Parathyroid adenoma (tissue), 2 donors: ENCODE data around the gene ZMYND8.
"Not testable (repeated sequence)": the region's sequence is repeated elsewhere in the genome, so short reads cannot be mapped to it uniquely, and the experiment has no call there.

Experiments
- H2AFZ ChIP-seq: fragments of 300-600 bp; sonication (generic); one replicate; pipeline ENCODE4 v1.7.0; 2017; ENCODE audit warnings: antibody characterized with exemption, mild to moderate bottlenecking
- H3K27ac ChIP-seq: fragments of 300-600 bp; sonication (generic); one replicate; pipeline ENCODE4 v1.7.0; 2017
- H3K27me3 ChIP-seq: fragments of 300-600 bp; sonication (generic); one replicate; pipeline ENCODE4 v1.7.0; 2017; ENCODE audit warnings: low read length; ENCODE audit not compliant: control insufficient read depth, insufficient read depth
- H3K36me3 ChIP-seq: fragments of 300-600 bp; sonication (generic); one replicate; pipeline ENCODE4 v1.7.0; 2017; ENCODE audit warnings: low read length; ENCODE audit not compliant: control insufficient read depth, insufficient read depth
- H3K4me1 ChIP-seq: fragments of 300-600 bp; sonication (generic); one replicate; pipeline ENCODE4 v1.7.0; 2017; ENCODE audit warnings: control low read depth
- H3K4me2 ChIP-seq: fragments of 300-600 bp; sonication (generic); one replicate; pipeline ENCODE4 v1.7.0; 2017; ENCODE audit warnings: low read length
- H3K4me3 ChIP-seq: fragments of 300-600 bp; sonication (generic); one replicate; pipeline ENCODE4 v1.7.0; 2017; ENCODE audit warnings: low read depth, low read length
- H3K79me2 ChIP-seq: fragments of 300-600 bp; sonication (generic); one replicate; pipeline ENCODE4 v1.7.0; 2017; ENCODE audit warnings: control low read depth
- H3K9ac ChIP-seq: fragments of 300-600 bp; sonication (generic); one replicate; pipeline ENCODE4 v1.7.0; 2017; ENCODE audit warnings: mild to moderate bottlenecking
- H3K9me3 ChIP-seq: fragments of 300-600 bp; sonication (generic); one replicate; pipeline ENCODE4 v1.7.0; 2017; ENCODE audit warnings: low read length; ENCODE audit not compliant: control insufficient read depth
- TF ChIP-seq, protein P1 (sequence below): fragments of 300-600 bp; sonication (generic); IDR thresholded peaks from one replicate; pipeline ENCODE4 v1.7.0; 2017; ENCODE audit warnings: antibody characterized with exemption, mild to moderate bottlenecking
- donor health status: primary hyperparathyroidism.

ZMYND8 gene

DNA sequence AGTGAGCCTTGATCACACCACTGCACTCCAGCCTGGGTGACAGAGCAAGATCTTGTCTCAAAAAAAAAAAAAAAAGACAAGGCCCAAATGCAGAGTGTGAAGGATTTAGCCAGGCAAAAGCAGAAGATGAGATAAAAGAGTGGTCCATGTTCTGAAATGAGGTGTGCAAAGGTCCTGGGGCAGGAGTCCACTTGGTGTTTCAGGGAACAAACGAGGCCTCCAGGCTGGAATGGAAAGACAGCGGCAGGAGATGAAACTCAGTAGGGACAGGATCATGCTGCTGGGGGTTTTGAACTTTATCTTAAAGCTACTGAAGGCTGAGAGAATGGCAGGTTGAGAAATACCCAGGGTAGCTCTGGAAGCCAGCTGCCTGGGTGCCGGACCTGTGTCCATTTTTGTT is 178.2 kb downstream of the ZMYND8 start:
- Histone ChIP-seq H3K4me2 (no peak overlapping the region), H2AFZ (no peak overlapping the region), H3K4me3 (no peak overlapping the region), H3K9ac (no peak overlapping the region), H3K4me1 (no peaks in the 10 kb centered on the region), H3K36me3 (no peaks in the 10 kb centered on the region), H3K9me3 (no peaks in the 10 kb centered on the region), H3K79me2 (no peaks in the 10 kb centered on the region), H3K27ac (no peak overlapping the region), H3K27me3 (no peaks in the 10 kb centered on the region)
- TF ChIP-seq, protein P1, sequence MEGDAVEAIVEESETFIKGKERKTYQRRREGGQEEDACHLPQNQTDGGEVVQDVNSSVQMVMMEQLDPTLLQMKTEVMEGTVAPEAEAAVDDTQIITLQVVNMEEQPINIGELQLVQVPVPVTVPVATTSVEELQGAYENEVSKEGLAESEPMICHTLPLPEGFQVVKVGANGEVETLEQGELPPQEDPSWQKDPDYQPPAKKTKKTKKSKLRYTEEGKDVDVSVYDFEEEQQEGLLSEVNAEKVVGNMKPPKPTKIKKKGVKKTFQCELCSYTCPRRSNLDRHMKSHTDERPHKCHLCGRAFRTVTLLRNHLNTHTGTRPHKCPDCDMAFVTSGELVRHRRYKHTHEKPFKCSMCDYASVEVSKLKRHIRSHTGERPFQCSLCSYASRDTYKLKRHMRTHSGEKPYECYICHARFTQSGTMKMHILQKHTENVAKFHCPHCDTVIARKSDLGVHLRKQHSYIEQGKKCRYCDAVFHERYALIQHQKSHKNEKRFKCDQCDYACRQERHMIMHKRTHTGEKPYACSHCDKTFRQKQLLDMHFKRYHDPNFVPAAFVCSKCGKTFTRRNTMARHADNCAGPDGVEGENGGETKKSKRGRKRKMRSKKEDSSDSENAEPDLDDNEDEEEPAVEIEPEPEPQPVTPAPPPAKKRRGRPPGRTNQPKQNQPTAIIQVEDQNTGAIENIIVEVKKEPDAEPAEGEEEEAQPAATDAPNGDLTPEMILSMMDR: no peak

DNA sequence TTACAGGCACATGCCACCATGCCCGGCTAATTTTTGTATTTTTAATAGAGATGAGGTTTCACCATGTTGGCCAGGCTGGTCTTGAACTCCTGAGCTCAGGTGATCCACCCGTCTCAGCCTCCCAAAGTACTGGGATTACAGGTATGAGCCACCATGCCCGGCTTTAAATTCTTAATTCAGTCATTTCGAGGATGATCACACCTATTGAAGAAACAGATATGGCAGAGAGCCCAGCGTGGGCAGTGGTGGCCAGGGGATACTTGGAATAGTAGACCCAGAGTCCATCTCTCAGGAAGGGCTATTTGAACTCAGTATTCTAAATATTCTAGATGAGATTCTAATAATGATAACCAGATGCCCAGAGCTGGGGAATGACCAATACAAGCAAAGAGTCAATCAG is 180.3 kb downstream of the ZMYND8 start:
- H3K27ac ChIP-seq, H3K36me3 ChIP-seq, H3K79me2 ChIP-seq, H3K4me3 ChIP-seq, H3K27me3 ChIP-seq, H3K9ac ChIP-seq, H3K4me1 ChIP-seq, H2AFZ ChIP-seq, H3K9me3 ChIP-seq, H3K4me2 ChIP-seq: not testable (repeated sequence)

DNA sequence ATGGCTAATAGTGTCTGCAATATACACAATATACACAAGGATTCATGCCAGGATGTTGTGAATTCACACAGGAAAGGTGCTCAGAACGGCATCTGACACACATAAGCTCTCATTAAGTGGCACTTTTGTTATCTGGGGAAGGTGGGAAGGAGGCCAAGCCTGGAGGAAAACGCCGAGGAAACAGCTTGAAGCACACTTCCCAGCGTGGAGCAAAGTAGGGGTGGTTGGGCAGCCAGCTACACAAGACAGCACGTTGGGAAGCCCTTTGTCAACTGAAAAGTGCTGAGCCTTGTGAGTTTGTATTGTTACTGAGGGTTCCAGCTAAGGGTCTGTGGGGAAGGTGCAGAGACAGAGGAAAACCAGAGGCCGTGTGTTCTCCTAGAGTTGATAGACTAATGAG is 181.0 kb downstream of the ZMYND8 start:
- Histone ChIP-seq H3K9ac (no peak overlapping the region), H3K27ac (no peak overlapping the region), H3K79me2 (no peaks in the 10 kb centered on the region), H3K4me1 (no peaks in the 10 kb centered on the region), H3K4me3 (no peak overlapping the region), H3K36me3 (no peaks in the 10 kb centered on the region), H2AFZ (no peak overlapping the region), H3K9me3 (no peaks in the 10 kb centered on the region), H3K4me2 (no peak overlapping the region), H3K27me3 (no peaks in the 10 kb centered on the region)
- TF ChIP-seq, protein P1: no peak

DNA sequence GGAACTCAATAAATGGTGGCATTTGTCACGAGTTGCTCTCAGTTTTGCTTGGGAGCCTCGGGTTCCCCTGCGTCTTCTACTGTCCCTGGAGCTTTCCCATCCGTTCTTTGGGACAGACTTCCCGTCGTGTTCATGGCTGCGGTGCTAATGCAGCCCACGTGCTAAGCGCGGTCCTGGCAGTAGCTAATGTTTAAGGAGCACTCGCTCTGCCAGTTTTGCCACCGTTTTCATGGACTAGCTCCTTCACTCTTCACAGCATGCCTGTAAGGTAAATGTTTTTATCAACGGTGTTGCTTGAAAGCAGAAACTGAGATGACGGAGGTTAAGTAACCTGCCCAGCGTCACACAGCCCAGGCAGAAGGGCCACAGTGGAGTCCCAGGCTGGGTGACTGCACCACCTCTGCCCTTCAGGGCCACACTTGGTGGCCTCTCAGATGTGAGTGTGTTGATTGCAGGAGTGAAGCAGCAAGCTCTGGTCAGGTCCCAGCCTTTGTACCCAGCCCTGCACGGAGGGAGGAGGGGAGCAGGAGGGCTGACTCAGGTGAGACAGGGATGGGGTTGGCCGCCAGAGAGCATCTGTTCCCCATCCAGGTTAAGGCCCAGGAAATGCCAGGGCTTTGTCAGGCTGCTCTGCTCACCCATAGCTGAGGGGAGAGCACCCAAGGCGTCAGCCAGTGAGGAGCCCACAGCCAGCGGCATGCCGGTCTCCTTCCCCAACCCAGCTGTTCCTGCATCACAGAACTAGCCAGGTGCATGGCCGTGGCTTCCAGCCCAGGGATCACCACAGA is 181.8 kb downstream of the ZMYND8 start:
- Histone ChIP-seq H3K4me2 (no peak overlapping the region), H3K9ac (no peak overlapping the region), H3K27ac (no peak overlapping the region), H3K4me3 (no peak overlapping the region), H3K4me1 (no peaks in the 10 kb centered on the region), H3K27me3 (no peaks in the 10 kb centered on the region), H2AFZ (no peak overlapping the region), H3K79me2 (no peaks in the 10 kb centered on the region), H3K36me3 (no peaks in the 10 kb centered on the region), H3K9me3 (no peaks in the 10 kb centered on the region)
- TF ChIP-seq, protein P1: no peak

DNA sequence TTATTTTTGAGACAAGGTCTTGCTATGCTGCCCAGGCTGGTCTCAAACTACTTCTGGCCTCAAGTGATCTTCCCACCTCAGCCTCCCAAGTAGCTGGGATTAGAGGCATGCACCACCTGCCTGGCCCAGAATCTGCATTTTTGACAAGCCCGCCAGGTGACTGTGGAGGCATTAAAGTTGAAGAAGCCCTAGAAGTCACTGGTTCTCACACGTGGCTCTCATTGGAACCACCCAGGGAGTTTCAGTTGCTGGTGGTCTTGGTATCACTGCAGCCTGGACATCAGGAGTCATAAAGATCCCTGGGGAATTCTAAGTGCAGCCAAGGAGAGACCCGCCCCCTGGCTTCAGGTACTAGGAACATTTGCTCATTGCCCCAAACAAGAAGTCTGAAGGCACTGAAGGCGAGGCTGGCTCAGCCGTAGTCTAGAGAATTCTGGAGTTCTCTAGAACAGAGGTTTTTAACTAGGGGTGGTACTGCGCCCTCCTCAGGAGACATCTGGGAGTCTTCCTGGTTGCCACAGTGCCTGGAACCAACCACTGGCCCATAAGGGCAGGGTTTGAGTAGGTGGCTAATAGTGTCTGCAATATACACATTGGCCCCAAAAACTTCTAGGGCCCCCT is 182.8 kb downstream of the ZMYND8 start:
- TF ChIP-seq, protein P1: no peak
- no peaks in the 10 kb centered on the region for H3K79me2 ChIP-seq
- no peak overlapping the region for H3K4me3 ChIP-seq
- no peaks in the 10 kb centered on the region for H3K27me3 ChIP-seq
- H3K36me3 ChIP-seq: no peaks in the 10 kb centered on the region
- no peaks in the 10 kb centered on the region for H3K4me1 ChIP-seq
- no peak overlapping the region for H3K27ac ChIP-seq
- no peaks in the 10 kb centered on the region for H3K9me3 ChIP-seq
- H3K4me2 ChIP-seq: no peak overlapping the region
- no peak overlapping the region for H3K9ac ChIP-seq
- no peak overlapping the region for H2AFZ ChIP-seq
